ENCODE data around the gene PLA2G4F. TPM values are rescaled to one million over a fixed set of nuclear protein-coding genes. Genes with fewer than 3 reads are reported as not detected.

The PLA2G4F gene
- total RNA-seq, 2 experiments from 2014 or later = not detected

DNA sequence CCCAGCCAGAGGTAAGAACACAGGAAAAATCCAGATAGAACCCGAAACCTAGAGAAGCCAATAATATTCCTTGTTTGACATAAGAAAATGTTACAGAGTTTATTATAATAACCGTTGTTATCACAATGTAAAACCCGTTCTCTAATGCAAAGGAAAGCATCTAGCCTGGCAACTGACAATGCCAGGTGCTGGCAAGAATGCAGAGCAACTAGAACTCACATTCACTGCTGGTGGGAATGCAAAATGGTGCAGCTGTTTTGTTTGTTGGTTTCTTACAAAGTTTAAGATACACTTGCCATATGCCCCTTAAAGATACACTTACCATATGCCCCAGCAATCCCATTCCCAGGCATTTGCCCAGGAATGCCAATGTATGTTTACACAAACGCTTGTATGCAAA, 28.3 kb upstream of the PLA2G4F start:
- TF ChIP-seq, protein P1, sequence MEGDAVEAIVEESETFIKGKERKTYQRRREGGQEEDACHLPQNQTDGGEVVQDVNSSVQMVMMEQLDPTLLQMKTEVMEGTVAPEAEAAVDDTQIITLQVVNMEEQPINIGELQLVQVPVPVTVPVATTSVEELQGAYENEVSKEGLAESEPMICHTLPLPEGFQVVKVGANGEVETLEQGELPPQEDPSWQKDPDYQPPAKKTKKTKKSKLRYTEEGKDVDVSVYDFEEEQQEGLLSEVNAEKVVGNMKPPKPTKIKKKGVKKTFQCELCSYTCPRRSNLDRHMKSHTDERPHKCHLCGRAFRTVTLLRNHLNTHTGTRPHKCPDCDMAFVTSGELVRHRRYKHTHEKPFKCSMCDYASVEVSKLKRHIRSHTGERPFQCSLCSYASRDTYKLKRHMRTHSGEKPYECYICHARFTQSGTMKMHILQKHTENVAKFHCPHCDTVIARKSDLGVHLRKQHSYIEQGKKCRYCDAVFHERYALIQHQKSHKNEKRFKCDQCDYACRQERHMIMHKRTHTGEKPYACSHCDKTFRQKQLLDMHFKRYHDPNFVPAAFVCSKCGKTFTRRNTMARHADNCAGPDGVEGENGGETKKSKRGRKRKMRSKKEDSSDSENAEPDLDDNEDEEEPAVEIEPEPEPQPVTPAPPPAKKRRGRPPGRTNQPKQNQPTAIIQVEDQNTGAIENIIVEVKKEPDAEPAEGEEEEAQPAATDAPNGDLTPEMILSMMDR (conservative IDR thresholded peaks at IDR 0.05; ENCODE audit: low read length) = no peak
- TF ChIP-seq EZH2phosphoT487 (IDR thresholded peaks at IDR 0.05; ENCODE audit: borderline replicate concordance, low read depth, low read length) = no peak
- DNase-seq (ENCODE audit: low spot score) = no peak
- H3K36me3 ChIP-seq (ENCODE audit: insufficient read depth, low read length) = peaks cover 87% of the 10 kb centered on the region
- H3K79me2 ChIP-seq (ENCODE audit: insufficient read depth, low read depth, low read length) = no peaks in the 10 kb centered on the region
- H3K4me2 ChIP-seq (ENCODE audit: low read length) = no peak overlapping the region
- H3K27ac ChIP-seq (ENCODE audit: low read depth, low read length, poor library complexity, severe bottlenecking) = no peak overlapping the region
- H2AFZ ChIP-seq (ENCODE audit: low read length) = no peak overlapping the region
- no peaks in the 10 kb centered on the region for H3K4me1 ChIP-seq (ENCODE audit: insufficient read depth, low read length, poor library complexity, severe bottlenecking)
- H3K9me3 ChIP-seq (ENCODE audit: low read length) = no peaks in the 10 kb centered on the region
- ChIA-PET CTCF (ENCODE audit: unreplicated experiment) (no interaction called here), POLR2A (interaction anchor here (0.5 to 0.7 kb wide), 3 partner anchors 98 to 1119 kb away, joined by 3 to 4 read pairs (median 4); no protein-coding TSS in a partner anchor)
- no TSS peak for BruUV-seq (replicated peaks)
- intact Hi-C loops (cut with micrococcal nuclease; ENCODE audit: unreplicated experiment) = no loop called here
- H3K4me3 ChIP-seq (ENCODE audit: low read depth, low read length, poor library complexity, severe bottlenecking) = no peak overlapping the region
- H4K20me1 ChIP-seq (ENCODE audit: insufficient read depth, low read length) = no peaks in the 10 kb centered on the region
- H3K9me2 ChIP-seq (ENCODE audit: insufficient read depth, low read length) = no peaks in the 10 kb centered on the region

DNA sequence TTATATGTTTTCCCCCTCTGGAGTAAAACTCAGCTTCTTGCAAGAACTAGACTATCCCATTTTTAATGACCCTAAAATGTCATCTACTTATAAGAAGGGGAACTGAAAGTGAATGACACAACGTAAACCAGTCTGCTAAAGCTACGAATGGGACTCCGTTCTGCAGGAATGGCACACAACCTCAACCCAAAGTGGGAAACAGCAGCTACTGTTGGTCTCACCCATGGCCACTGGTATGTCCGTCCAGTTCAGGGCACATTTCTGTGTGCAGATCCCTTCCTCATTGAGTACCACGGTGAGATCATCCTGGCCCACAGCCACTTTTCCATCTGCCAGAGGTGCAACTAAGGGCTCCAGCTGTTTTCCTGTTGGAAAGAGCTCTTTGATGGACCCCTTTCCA, 27.9 kb upstream of the PLA2G4F start:
- no peaks in the 10 kb centered on the region for H3K9me3 ChIP-seq (ENCODE audit: low read length)
- no peaks in the 10 kb centered on the region for H4K20me1 ChIP-seq (ENCODE audit: insufficient read depth, low read length)
- H3K27ac ChIP-seq (ENCODE audit: low read depth, low read length, poor library complexity, severe bottlenecking) = no peak overlapping the region
- H3K79me2 ChIP-seq (ENCODE audit: insufficient read depth, low read depth, low read length) = no peaks in the 10 kb centered on the region
- intact Hi-C loops (cut with micrococcal nuclease; ENCODE audit: unreplicated experiment) = no loop called here
- no peak overlapping the region for H3K4me3 ChIP-seq (ENCODE audit: low read depth, low read length, poor library complexity, severe bottlenecking)
- no TSS peak for BruUV-seq (replicated peaks)
- no peaks in the 10 kb centered on the region for H3K9me2 ChIP-seq (ENCODE audit: insufficient read depth, low read length)
- H3K36me3 ChIP-seq (ENCODE audit: insufficient read depth, low read length) = peaks cover 88% of the 10 kb centered on the region
- H3K4me2 ChIP-seq (ENCODE audit: low read length) = no peak overlapping the region
- no peak for DNase-seq (ENCODE audit: low spot score)
- TF ChIP-seq EZH2phosphoT487 (IDR thresholded peaks at IDR 0.05; ENCODE audit: borderline replicate concordance, low read depth, low read length) = no peak
- TF ChIP-seq, protein P1 (conservative IDR thresholded peaks at IDR 0.05; ENCODE audit: low read length) = no peak
- no peak overlapping the region for H2AFZ ChIP-seq (ENCODE audit: low read length)
- no peaks in the 10 kb centered on the region for H3K4me1 ChIP-seq (ENCODE audit: insufficient read depth, low read length, poor library complexity, severe bottlenecking)
- ChIA-PET POLR2A (interaction anchor here (0.5 to 1.0 kb wide), 4 partner anchors 10 to 1118 kb away, joined by 3 to 8 read pairs (median 4); no protein-coding TSS in a partner anchor), CTCF (ENCODE audit: unreplicated experiment) (no interaction called here)

DNA sequence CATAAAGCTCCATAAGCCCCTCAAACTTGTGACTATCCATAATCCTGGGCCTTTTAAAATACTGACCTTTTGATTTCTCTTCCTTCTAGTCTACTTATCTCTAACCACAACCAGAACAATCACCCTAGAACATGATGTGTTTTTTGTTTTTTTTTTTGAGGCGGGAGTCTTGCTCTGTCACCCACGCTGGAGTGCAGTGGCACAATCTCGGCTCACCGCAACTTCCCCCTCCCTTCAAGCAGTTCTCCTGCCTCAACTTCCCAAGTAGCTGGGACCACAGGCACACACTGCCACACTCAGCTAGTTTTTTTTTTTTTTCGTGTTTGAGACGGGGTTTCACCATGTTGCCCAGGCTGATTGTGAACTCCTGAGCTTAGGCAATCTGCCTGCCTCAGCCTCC, 26.5 kb upstream of the PLA2G4F start:
- DNase-seq (ENCODE audit: low spot score) = no peak
- H3K4me1 ChIP-seq (ENCODE audit: insufficient read depth, low read length, poor library complexity, severe bottlenecking) = no peaks in the 10 kb centered on the region
- POLR2A ChIA-PET = no interaction called here

More for the DNA sequence above, 26.5 kb upstream of the PLA2G4F start:
- Histone ChIP-seq H3K4me3 (ENCODE audit: low read depth, low read length, poor library complexity, severe bottlenecking) (no peak overlapping the region), H2AFZ (ENCODE audit: low read length) (no peak overlapping the region), H3K9me2 (ENCODE audit: insufficient read depth, low read length) (no peaks in the 10 kb centered on the region), H3K4me2 (ENCODE audit: low read length) (no peak overlapping the region), H3K9me3 (ENCODE audit: low read length) (no peaks in the 10 kb centered on the region), H3K79me2 (ENCODE audit: insufficient read depth, low read depth, low read length) (no peaks in the 10 kb centered on the region), H4K20me1 (ENCODE audit: insufficient read depth, low read length) (no peaks in the 10 kb centered on the region), H3K36me3 (ENCODE audit: insufficient read depth, low read length) (peaks cover 86% of the 10 kb centered on the region), H3K27ac (ENCODE audit: low read depth, low read length, poor library complexity, severe bottlenecking) (no peak overlapping the region)
- no TSS peak for BruUV-seq (replicated peaks)
- no peak for TF ChIP-seq EZH2phosphoT487 (IDR thresholded peaks at IDR 0.05; ENCODE audit: borderline replicate concordance, low read depth, low read length)
- TF ChIP-seq, protein P1 (conservative IDR thresholded peaks at IDR 0.05; ENCODE audit: low read length) = no peak
- intact Hi-C loops (cut with micrococcal nuclease; ENCODE audit: unreplicated experiment) = no loop called here
- CTCF ChIA-PET (ENCODE audit: unreplicated experiment) = no interaction called here

Data from OCI-LY7 (cell line).